ENCODE results near the gene ZNF684.
"Not testable (repeated sequence)": the region's sequence is repeated elsewhere in the genome, so short reads cannot be mapped to it uniquely, and the experiment has no call there.

Gene ZNF684

GRCh38 chr1:40567825-40568224, 36.4 kb downstream of the ZNF684 start:
- in situ Hi-C loops (cut with MboI; ENCODE audit: low sequenced_read_pairs): no loop called here

GRCh38 chr1:40574805-40575204, 43.4 kb downstream of the ZNF684 start:
- in situ Hi-C loops (cut with MboI; ENCODE audit: low sequenced_read_pairs): not testable (repeated sequence)

- in situ Hi-C loops (cut with MboI; ENCODE audit: low sequenced_read_pairs): no loop called here
These were observed 43.9 kb downstream of the ZNF684 start for GRCh38 chr1:40575336-40575735.

DNA sequence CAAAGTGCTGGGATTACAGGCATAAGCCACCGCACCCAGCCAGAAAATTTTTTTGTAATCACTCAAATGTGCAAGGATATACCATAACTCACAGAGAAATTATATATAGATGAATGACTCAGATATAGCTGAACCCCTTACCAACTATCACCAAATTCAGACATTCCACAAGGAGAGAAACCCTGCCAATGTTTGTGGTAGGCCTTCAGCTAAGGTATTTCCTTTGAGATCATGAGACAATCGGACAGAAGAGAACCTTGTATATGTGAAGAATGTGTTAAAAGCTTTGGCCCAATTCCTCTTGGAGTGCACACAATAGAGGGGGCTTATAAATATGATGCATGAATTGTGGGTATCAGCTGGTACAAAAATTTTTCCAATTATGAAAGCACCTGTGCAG, 50.7 kb downstream of the ZNF684 start:
- in situ Hi-C loops (cut with MboI; ENCODE audit: low sequenced_read_pairs): no loop called here

DNA sequence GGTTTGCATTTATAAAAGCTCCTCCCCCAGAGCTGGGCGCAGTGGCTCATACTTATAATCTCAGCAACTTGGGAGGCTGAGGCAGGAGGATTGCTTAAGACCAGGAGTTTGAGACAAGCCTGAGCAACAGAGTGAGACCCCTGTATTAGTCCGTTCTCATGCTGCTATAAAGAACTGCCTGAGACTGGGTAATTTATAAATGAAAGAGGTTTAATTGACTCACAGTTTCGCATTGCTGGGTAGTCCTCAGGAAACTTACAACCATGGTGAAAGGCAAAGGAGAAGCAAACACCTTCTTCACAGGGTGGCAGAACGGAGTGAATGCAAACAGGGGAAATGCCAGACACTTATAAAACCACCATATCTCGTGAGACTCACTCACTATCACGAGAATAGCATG, 52.5 kb downstream of the ZNF684 start:
- in situ Hi-C loops (cut with MboI; ENCODE audit: low sequenced_read_pairs): no loop called here

DNA sequence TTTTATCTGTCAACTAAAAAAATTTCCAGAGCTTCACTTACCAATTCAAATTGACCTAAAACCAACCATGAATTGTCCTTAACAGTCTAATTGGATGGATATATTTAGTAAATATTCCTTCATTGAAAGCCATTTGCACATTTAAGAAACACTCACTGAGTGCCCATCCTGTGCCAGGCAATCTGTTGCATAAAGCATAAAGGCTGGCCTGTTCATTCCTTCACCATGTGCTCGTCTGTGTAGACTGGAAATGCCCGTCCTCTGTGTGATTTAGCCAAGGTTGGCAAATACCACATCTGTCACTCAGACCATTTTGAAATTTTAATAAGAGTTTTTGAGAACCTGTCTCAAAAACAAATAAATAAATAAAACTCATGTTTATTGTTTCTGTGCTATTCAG, 57.1 kb downstream of the ZNF684 start:
- in situ Hi-C loops (cut with MboI; ENCODE audit: low sequenced_read_pairs): no loop called here

- in situ Hi-C loops (cut with MboI; ENCODE audit: low sequenced_read_pairs): no loop called here
These were observed 60.8 kb downstream of the ZNF684 start for GRCh38 chr1:40592107-40592803.

DNA sequence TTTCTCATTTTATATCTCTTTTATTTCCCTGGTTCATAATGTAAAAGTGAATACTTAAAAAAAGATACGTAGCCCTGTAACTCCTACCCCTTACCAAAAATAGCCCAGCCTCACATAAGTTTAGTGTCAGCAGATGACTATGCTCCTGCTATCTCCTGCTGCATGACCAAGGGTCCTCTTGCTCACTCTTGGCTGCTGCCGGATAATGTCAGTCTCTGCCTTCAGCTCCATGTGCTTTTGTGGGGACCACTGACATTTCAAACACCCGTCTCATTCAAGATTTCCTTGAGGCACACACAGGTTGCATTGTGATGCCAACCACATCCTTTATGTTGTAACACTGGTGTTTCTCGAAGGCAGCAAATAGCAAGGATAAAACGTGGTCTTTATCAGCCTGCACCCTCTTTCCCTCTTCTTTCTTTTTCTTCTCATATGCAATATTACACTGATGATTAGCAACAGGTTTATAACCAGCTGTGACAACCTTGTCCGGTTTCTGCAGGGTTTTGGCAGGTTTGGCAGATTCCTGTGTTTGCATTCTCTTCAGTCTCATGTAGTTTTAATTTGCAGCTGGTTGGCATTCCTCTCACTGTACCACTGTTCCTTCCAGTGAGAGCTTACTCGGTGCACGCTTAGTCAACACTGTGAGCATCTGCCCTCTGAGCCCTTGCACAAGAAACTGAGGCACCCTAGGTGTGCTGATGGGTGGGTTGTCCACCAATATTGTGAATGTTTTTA, 62.2 kb downstream of the ZNF684 start:
- in situ Hi-C loops (cut with MboI; ENCODE audit: low sequenced_read_pairs): no loop called here

GRCh38 chr1:40594187-40594531, 62.7 kb downstream of the ZNF684 start:
- in situ Hi-C loops (cut with MboI; ENCODE audit: low sequenced_read_pairs): no loop called here

DNA sequence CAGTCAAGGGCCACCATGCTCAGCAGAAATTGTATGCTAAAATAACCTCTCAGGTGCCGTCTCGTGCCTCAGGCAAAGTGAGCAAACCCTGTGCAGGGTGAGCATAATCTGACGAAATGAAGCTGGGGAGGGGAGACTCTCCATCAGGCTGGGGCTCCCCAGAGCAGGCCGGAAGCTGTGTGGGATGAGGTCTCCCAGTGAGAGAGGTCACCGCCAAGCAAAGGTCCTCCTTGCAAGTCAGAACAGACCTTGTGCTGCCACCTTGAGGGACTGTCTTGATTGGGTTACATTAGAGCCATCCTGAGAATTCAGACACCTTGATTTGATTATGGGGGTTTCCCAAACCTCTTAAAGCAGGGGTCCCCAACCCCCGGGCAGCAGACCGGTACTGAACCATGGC, 64.2 kb downstream of the ZNF684 start:
- in situ Hi-C loops (cut with MboI; ENCODE audit: low sequenced_read_pairs): no loop called here

Data from HL-60/S4 treated with retinoic acid at 250 ng/mL for 4 days and 3 days (cell line).